Endothelial cell of umbilical vein (primary cell): ENCODE results near the gene NUAK1. TPM values are rescaled to one million over a fixed set of nuclear protein-coding genes. Genes with fewer than 3 reads are reported as not detected.

ENCODE experiments used
- BruUV-seq: library from RNA; stranded (reverse); fragments of 400-500 nt; replicated peaks from 2 replicates; lab custom pipeline; 2021; lab: Mats Ljungman, UMichigan
- CTCF ChIA-PET: fragments of 300-600, 350-600 bp; sonication (Branson Sonifier 250); formaldehyde crosslinking; loops from one replicate; lab custom pipeline; 2021; ENCODE audit warnings: antibody characterized with exemption, inconsistent platforms; lab: Charles Lee
- POLR2A ChIA-PET: fragments of 300-600, 350-600 bp; sonication (Branson Sonifier 250); formaldehyde crosslinking; loops from one replicate; lab custom pipeline; 2021; ENCODE audit warnings: antibody characterized with exemption, inconsistent platforms; lab: Charles Lee
- DNase-seq: peaks from one replicate; pipeline ENCODE4 v3.0.0-alpha.2; 2011; ENCODE audit warnings: low read depth, low spot score
- FAIRE-seq: peaks from 2 replicates; lab custom pipeline; 2011; peaks lifted over from hg19 to GRCh38; lab: Jason Lieb, UNC
- H2AFZ ChIP-seq: 2 replicates; pipeline ENCODE4 v1.6.0; 2012; ENCODE audit warnings: low read depth, low read length, control low read depth, inconsistent platforms
- H3K27ac ChIP-seq: 2 replicates; pipeline ENCODE4 v1.5.1; 2011; ENCODE audit warnings: low read depth, mild to moderate bottlenecking, control low read depth, low read length, moderate library complexity; ENCODE audit not compliant: insufficient read depth
- H3K27me3 ChIP-seq, 2 experiments: 2 replicates each; pipeline versions ENCODE4 v1.6.0 to v1.6.1; 2011; ENCODE audit warnings: low read length in 2 of 2, mixed read lengths in 1 of 2; ENCODE audit not compliant: control insufficient read depth in 2 of 2, insufficient read depth in 2 of 2
- H3K36me3 ChIP-seq, 2 experiments: 2 replicates in 1 of 2; 3 replicates in 1 of 2; pipeline ENCODE4 v1.5.1; 2011; ENCODE audit warnings: low read length in 2 of 2, mild to moderate bottlenecking in 1 of 2, moderate library complexity in 1 of 2; ENCODE audit not compliant: control insufficient read depth in 2 of 2, insufficient read depth in 2 of 2; ENCODE audit errors: extremely low read depth in 1 of 2
- H3K4me1 ChIP-seq: 3 replicates; pipeline ENCODE4 v1.5.1; 2011; ENCODE audit warnings: mild to moderate bottlenecking, low read length; ENCODE audit not compliant: control insufficient read depth, insufficient read depth; ENCODE audit errors: extremely low read depth
- H3K4me2 ChIP-seq: 2 replicates; pipeline ENCODE4 v1.6.1; 2011; ENCODE audit warnings: low read length, control low read depth, mixed read lengths; ENCODE audit not compliant: insufficient read depth
- H3K4me3 ChIP-seq, 3 experiments: fragments of 200-600 bp in 1 of 3; sonication (generic), shearing (Covaris generic) in 1 of 3; replicated peaks in 1 of 3; 2 replicates each; pipeline ENCODE4 v1.5.1; 2011 to 2016; ENCODE audit warnings: control low read depth in 3 of 3, low read length in 3 of 3, mild to moderate bottlenecking in 2 of 3, inconsistent platforms in 1 of 3, low read depth in 1 of 3, moderate library complexity in 1 of 3; ENCODE audit not compliant: insufficient read depth in 1 of 3
- H3K79me2 ChIP-seq: 2 replicates; pipeline ENCODE4 v1.6.0; 2012; ENCODE audit warnings: low read length, inconsistent platforms; ENCODE audit not compliant: control insufficient read depth, insufficient read depth
- H3K9ac ChIP-seq: replicated peaks from 2 replicates; pipeline ENCODE3; 2011; ENCODE audit warnings: low read length, control low read depth; ENCODE audit not compliant: insufficient read depth; ENCODE audit errors: extremely low read depth
- H3K9me1 ChIP-seq: replicated peaks from 3 replicates; pipeline ENCODE4 v1.6.0; 2011; ENCODE audit warnings: mild to moderate bottlenecking, low read length; ENCODE audit not compliant: control insufficient read depth, insufficient read depth; ENCODE audit errors: extremely low read depth
- H3K9me3 ChIP-seq: replicated peaks from 2 replicates; pipeline ENCODE4 v1.5.1; 2012; ENCODE audit warnings: low read length, inconsistent platforms; ENCODE audit not compliant: control insufficient read depth, insufficient read depth
- H4K20me1 ChIP-seq: replicated peaks from 2 replicates; pipeline ENCODE3; 2011; ENCODE audit warnings: mild to moderate bottlenecking, low read length; ENCODE audit not compliant: control insufficient read depth, insufficient read depth; ENCODE audit errors: extremely low read depth
- CTCF ChIP-seq, 2 donors: IDR thresholded peaks; 1 replicate in 1 of 2; 2 replicates in 1 of 2; pipeline ENCODE4 v1.5.1; 2011; ENCODE audit warnings: low read length in 2 of 2, mild to moderate bottlenecking in 2 of 2, moderate library complexity in 2 of 2, control low read depth in 1 of 2, inconsistent platforms in 1 of 2, low read depth in 1 of 2; ENCODE audit not compliant: insufficient read depth in 1 of 2; ENCODE audit errors: extremely low read depth in 1 of 2
- EZH2 ChIP-seq: IDR thresholded peaks from 2 replicates; pipeline ENCODE4 v1.6.1; 2012; ENCODE audit warnings: borderline replicate concordance, low read depth, mild to moderate bottlenecking, moderate library complexity, low read length, inconsistent platforms; ENCODE audit not compliant: severe bottlenecking
- FOS ChIP-seq: IDR thresholded peaks from 2 replicates; pipeline ENCODE4 v1.6.1; 2011; ENCODE audit warnings: mild to moderate bottlenecking, low read length, moderate library complexity, borderline replicate concordance; ENCODE audit not compliant: insufficient read depth
- GATA2 ChIP-seq: IDR thresholded peaks from 2 replicates; pipeline ENCODE4 v1.7.0; 2011; ENCODE audit warnings: low read depth, mild to moderate bottlenecking, moderate library complexity, mixed read lengths, low read length; ENCODE audit not compliant: insufficient read length, insufficient read depth
- JUN ChIP-seq: IDR thresholded peaks from 2 replicates; pipeline ENCODE4 v1.6.1; 2011; ENCODE audit warnings: borderline replicate concordance, low read depth; ENCODE audit not compliant: insufficient read length, insufficient read depth
- MYC ChIP-seq: IDR thresholded peaks from one replicate; pipeline ENCODE4 v1.6.1; 2011; ENCODE audit warnings: mild to moderate bottlenecking, low read depth, low read length
- POLR2A ChIP-seq: IDR thresholded peaks from 2 replicates; pipeline ENCODE4 v1.6.1; 2012; ENCODE audit warnings: low read depth, mild to moderate bottlenecking, control low read depth, low read length
- dilution Hi-C: fragments of 300-500 bp; cut with MboI; formaldehyde crosslinking; loops from one replicate; pipeline ENCODE4 v1.15.0; 2019; ENCODE audit warnings: low sequenced_read_pairs; ENCODE audit not compliant: extremely low pct_ligation_motif_present
- intact Hi-C: fragments of 100-400 bp; cut with micrococcal nuclease; formaldehyde crosslinking; loops from one replicate; pipeline ENCODE4 v1.10.0; 2022
- polyA plus RNA-seq, 4 experiments: library from polyadenylated mRNA; depleted of rRNA in 3 of 4; stranded (reverse) in 3 of 4; unstranded in 1 of 4; fragments of >200 nt; gene quantifications; 2 replicates each; pipeline versions ENCODE4 v1.2.1 to v1.2.3, GENCODE V29; 2011 to 2012; ENCODE audit warnings: missing spikeins in 1 of 4
- total RNA-seq: library from RNA; stranded (reverse); gene quantifications from 2 replicates; pipeline ENCODE4 v1.2.3, GENCODE V29; 2021

Gene NUAK1
- total and polyA plus RNA-seq, 2 donors (not counting 3 experiments of a cell fraction or from before 2014, with no cell fraction given), result 34.2 to 39.7 TPM

DNA sequence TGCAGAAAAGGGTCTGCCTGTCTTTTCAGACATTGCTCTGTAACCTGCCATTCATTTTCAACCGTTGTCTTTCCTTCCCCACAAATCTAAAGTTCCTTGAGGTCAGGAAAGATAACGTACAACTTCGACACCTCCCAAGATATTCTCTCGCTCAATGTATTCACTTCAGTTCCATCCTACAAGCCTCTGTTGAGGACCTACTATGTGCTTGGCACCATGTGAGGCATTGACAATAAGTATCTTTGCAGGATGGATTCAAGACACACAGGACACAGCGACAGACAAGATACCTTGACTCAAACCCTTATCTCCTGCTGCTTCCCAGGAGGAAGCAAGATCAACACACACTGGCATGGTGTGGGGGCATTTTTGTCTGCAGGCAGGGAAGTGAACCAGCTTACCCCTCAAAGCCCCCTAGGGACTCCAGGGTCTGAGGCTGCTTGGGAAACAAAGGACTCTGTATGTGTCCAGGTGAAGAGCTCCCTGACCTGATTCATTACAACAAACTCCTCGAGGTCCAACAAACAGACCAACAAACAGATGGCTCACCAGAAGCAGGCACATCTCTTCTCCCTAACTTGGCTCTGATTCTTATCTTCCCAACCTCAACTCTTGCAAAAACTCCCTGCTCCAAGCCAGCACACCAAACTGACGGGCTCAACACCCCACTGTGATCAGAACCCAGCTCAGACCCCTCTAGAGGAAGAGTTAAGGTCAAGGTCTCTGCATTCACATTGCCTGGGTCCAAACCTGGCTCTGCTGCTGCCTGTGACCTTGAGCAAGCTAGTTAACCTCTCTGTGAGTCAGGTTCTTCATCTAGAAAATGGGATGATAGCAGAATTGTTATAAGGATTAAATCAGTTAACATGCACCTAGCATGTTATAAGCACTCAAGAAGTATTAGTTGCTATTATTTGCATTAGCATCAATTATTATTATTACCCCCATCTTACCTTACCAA is 6.3 kb downstream of the NUAK1 start:
- Histone ChIP-seq H3K4me1 (peaks cover 54% of the 10 kb centered on the region), H3K9ac (no peak overlapping the region), H3K4me3 (no peak overlapping the region), H3K9me3 (no peaks in the 10 kb centered on the region), H3K4me2 (no peak overlapping the region), H3K36me3 (no peaks in the 10 kb centered on the region), H4K20me1 (no peaks in the 10 kb centered on the region), H3K9me1 (no peaks in the 10 kb centered on the region), H3K27me3 (no peaks in the 10 kb centered on the region), H3K27ac (no peak overlapping the region), H2AFZ (no peak overlapping the region), H3K79me2 (peaks cover 61% of the 10 kb centered on the region)
- intact Hi-C loops, result no loop called here
- no peak for DNase-seq
- ChIA-PET CTCF (interaction anchor here (1.0 to 6.9 kb wide), 2 partner anchors 68 to 428 kb away, joined by 4 to 111 read pairs; no protein-coding TSS in a partner anchor), POLR2A (no interaction called here)
- no TSS peak for BruUV-seq
- dilution Hi-C loops, result no loop called here
- FAIRE-seq, result no peak
- TF ChIP-seq MYC (no peak), JUN (no peak), GATA2 (no peak)

GRCh38 chr12:106131676-106132075 is 7.1 kb downstream of the NUAK1 start:
- Histone ChIP-seq H2AFZ (no peak overlapping the region), H3K4me1 (peaks cover 47% of the 10 kb centered on the region), H3K4me3 (no peak overlapping the region), H3K9ac (no peak overlapping the region), H3K27me3 (no peaks in the 10 kb centered on the region), H3K36me3 (peaks cover 0 to 2% of the 10 kb centered on the region in 2 experiments), H4K20me1 (peaks cover 3% of the 10 kb centered on the region), H3K9me3 (no peaks in the 10 kb centered on the region), H3K27ac (no peak overlapping the region), H3K79me2 (peaks cover 57% of the 10 kb centered on the region), H3K4me2 (no peak overlapping the region), H3K9me1 (no peaks in the 10 kb centered on the region)
- dilution Hi-C loops, result no loop called here
- no TSS peak for BruUV-seq
- TF ChIP-seq FOS (no peak), MYC (no peak), EZH2 (no peak), CTCF (IDR thresholded peaks at IDR 0.05; ENCODE audit: extremely low read depth in 1 of 2, insufficient read depth in 1 of 2, low read depth in 1 of 2, low read length in 2 of 2) (no peak), POLR2A (no peak)
- CTCF ChIA-PET, result interaction anchor here (1.0 kb wide), 1 partner anchor 92 kb away, joined by 3 read pairs; no protein-coding TSS in a partner anchor
- POLR2A ChIA-PET, result no interaction called here
- no peak for DNase-seq
- FAIRE-seq, result no peak
- intact Hi-C loops, result no loop called here
